ENCODE measurements around the gene MSLN. TPM values are rescaled to one million over a fixed set of nuclear protein-coding genes. Genes with fewer than 3 reads are reported as not detected.

Gene MSLN
- total RNA-seq, 1 experiment from 2014 or later = 0.54 TPM

DNA sequence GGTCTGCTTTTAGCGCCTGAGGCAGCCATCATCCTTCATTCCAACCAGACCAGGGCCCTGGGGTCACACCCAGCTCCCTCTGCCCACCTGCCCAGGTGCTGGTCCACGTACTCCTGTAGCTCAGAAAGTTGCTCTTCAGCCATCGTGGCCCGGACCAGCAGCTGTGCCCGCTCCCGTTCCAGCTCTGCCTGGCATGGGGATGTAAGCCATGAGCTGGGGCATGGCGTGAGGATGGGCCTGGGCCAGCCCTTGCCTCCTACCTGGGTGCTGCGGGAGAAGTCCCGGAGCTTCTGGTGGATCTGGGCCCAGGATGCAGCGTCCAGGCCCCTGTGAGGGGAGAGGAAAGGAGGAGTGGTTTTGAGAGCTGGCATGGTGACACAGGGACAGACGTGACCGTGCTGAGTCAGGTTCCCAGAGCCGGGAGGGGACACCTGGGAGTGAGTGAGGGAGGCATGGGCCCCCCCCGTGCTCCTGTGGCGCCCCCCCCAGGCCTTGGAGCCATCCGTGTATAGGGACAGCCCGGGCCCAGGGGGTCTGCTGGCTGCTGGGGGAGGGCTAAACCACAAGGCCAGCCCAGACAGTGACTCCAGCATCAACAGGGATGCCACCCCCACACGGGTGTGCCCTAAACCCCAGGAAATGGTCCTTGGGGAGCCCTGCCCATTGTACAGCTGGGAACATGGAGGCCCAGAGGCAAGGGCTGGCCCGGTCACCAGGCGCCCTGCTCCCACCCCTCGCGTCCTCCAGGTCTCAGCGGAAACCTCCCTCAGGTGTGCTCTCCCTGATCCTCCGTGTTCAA, 37.5 kb upstream of the MSLN start:
- no peak for DNase-seq (ENCODE audit: extremely low read depth, low read depth)

- DNase-seq (ENCODE audit: extremely low read depth, low read depth) = no peak
Measured at GRCh38 chr16:723695-724094, 36.8 kb upstream of the MSLN start.

DNA sequence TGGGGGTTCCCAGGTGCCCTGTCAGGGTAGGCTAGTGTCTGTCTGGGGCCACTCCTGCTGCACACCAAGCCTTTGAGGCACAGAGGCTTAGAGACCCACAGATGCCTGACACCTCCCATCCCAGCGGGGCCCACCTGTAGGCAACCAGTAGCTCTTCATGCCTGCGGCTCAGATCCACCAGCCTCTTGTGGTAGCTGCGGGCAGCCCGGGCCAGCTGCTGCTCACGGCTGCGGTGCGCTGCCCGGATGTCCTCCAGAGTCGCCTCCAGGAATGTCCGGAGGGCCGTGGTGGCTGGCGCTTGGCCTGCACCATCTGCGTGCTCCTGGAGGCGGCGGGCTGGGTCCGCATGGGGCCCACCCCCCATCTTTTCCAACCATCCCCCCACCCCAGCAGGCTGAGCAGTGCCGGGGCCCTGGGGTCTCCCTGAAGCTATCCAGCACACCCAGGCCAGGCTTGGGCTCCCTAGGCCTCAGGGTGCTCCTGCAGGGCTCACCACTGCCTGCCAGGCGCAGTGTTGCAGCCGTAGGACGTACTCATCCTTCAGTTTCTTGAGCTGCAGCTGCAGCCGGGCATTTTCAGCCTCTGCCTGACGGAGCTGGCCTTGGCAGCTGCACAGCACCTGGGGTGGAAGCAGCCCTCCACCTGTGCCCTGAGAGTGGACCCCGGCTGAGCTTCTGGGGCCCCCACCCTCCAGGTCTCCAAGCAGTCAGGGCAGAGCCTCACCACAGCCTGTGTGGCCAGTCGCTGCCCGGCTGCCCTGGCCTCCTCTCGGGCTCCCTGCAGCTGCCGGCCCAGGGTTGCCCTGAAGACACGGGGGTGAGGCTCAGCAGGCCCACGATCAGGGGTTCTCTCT, 36.1 kb upstream of the MSLN start:
- no peak for DNase-seq (ENCODE audit: extremely low read depth, low read depth)

- no peak for DNase-seq (ENCODE audit: extremely low read depth, low read depth)
Measured at GRCh38 chr16:725041-725376, 35.5 kb upstream of the MSLN start.

DNA sequence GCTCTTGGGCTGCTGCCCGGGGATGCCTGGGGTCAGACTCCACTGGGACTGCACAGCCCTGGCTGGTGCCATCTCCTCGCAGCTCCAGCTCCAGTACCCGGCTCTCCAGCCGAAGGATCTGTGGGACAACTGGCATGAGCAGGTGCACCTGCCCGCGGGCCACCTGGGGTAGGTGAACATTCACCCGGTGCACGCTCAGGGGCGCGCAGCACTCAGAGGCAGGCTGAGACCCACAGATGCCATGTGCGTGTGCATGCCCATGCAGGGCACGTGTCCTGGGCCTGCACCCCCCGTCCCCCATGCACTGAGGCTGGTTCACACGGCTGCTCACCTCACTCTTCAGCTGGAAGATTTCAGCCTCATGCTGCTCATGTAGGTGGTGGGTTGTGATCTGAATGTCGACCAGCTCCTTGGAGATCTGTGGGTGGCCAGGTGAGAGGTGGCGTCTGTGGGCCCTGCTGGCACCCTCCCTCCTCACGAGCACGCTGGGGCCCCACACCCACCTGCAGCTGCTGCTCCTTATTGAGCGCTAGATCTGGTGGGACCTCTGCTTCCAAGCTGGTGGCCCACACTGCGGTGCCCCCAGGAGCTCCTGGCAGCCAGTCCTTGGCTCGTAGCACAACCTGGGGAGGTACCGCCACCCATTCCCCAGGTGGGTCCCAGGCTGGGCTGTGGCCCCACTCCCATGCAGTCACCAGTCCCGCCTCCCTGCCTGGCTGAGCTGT, 34.9 kb upstream of the MSLN start:
- DNase-seq (ENCODE audit: extremely low read depth, low read depth) = no peak

GRCh38 chr16:726188-726437, 34.4 kb upstream of the MSLN start:
- DNase-seq (ENCODE audit: extremely low read depth, low read depth) = no peak

GRCh38 chr16:726438-727290, 33.9 kb upstream of the MSLN start, which contains the start of the genes CCDC78 and HAGHL:
Gene CCDC78 (minus strand): TSS chr16:726443. CDS start chr16:726367, 76 bp downstream.
Gene HAGHL (plus strand): TSS chr16:727106. CDS start chr16:727510, 404 bp downstream.
- no peak for DNase-seq (ENCODE audit: extremely low read depth, low read depth)

- no peak for DNase-seq (ENCODE audit: extremely low read depth, low read depth)
Measured at GRCh38 chr16:727291-727977, 33.1 kb upstream of the MSLN start.

DNA sequence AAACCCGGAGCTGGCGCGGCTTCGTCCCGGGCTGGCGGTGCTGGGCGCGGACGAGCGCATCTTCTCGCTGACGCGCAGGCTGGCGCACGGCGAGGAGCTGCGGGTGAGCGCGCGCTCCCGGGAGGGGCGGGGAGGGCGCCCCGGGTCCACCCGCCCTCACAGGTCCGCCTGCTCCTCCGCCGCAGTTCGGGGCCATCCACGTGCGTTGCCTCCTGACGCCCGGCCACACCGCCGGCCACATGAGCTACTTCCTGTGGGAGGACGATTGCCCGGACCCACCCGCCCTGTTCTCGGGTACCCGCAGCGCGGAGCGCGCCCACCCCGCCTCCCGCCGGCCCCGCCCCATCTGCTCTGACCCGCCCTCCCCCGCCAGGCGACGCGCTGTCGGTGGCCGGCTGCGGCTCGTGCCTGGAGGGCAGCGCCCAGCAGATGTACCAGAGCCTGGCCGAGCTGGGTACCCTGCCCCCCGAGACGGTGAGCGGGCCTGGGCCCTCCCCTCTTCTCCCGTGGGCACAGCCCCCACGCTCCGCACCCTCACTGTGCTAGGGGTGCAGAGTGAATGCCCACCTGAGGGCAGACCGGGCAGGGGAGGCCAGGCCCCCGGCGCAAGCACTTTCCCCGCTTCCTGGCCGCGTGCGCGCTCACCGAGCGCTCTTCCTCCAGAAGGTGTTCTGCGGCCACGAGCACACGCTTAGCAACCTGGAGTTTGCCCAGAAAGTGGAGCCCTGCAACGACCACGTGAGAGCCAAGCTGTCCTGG, 32.2 kb upstream of the MSLN start:
- DNase-seq (ENCODE audit: extremely low read depth, low read depth) = peak; percentile 82

- DNase-seq (ENCODE audit: extremely low read depth, low read depth) = no peak
Measured at GRCh38 chr16:728890-729744, 31.4 kb upstream of the MSLN start.

- DNase-seq (ENCODE audit: extremely low read depth, low read depth) = no peak
Measured at GRCh38 chr16:729768-730665, 30.5 kb upstream of the MSLN start.

DNA sequence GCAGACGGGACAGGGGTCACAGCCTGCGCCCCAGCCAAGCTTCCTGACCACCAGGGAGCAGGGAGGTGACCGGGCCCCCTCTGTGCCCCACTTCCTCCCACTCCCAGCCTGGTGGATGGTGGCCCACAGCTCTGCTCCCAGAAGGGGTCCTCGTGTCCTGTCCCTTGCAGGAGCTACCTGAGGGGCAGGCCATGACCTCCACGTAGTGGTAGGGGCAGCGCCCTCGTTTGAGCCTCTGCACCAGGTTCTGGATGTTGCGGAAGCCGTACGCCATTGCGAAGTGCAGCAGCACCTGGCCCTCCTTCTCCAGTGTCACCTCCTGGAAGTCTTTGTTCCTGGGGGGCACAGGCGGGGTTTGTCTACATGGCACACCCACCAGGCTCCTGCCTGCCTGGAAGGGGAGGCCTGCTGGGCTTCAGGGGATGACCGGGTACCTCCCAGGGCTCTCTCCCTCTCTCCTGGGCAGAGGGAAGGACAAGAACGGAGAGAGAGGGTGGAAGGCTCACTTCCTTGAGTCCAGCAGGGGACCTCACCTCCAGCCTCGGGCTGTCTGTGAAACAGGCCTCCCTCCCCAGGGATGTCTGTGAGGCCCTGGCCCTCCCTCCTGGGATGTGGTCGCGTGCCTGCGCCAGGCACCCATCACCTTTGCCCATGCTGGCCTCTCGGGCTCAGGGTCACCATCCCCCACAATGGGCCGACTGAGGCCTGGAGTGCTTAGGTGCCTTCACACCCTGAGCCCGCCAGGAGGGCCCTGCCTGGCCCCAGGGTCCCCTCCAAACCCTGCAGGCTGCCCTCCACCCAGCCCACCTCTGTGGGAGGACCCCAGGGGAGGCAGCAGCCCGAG, 29.6 kb upstream of the MSLN start:
- DNase-seq (ENCODE audit: extremely low read depth, low read depth) = no peak

DNA sequence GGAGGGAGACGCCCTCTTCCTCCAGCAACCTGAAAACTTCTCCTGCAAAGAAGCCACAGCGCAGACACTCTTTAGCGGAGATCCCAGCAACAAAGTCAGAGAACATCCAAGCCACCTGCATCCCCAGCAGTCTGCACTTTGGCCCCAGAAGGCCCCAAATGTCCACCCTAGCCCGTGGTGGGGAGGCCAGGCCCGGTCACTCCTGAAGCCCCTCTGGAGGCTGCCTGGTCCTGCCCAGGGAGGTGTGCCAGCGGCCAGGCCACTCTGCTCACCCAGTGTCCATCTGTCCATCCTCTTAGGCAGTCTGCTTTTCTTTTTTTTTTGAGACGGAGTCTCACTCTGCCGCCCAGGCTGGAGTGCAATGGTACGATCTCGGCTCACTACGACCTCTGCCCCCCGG, 28.2 kb upstream of the MSLN start:
- DNase-seq (ENCODE audit: extremely low read depth, low read depth) = no peak

GRCh38 chr16:732936-733335, 27.6 kb upstream of the MSLN start:
- no peak for DNase-seq (ENCODE audit: extremely low read depth, low read depth)

- DNase-seq (ENCODE audit: extremely low read depth, low read depth) = no peak
Measured at GRCh38 chr16:733382-734207, 26.9 kb upstream of the MSLN start.
